MM.1S (cell line): Measurements from ENCODE around the gene KRTAP10-1.

Experiments
- DNase-seq: peaks from one replicate; pipeline ENCODE4 v3.0.0-alpha.2; 2015
- H2AFZ ChIP-seq: fragments of 300-600 bp; sonication (generic); 2 replicates; pipeline ENCODE4 v1.6.0; 2016; ENCODE audit warnings: antibody characterized with exemption, low read length
- H3F3A ChIP-seq: fragments of 300-600 bp; sonication (generic); 2 replicates; pipeline ENCODE4 v1.6.1; 2016; ENCODE audit warnings: mild to moderate bottlenecking, antibody characterized with exemption, low read length, moderate library complexity, mixed read lengths; ENCODE audit not compliant: insufficient read depth
- H3K27ac ChIP-seq: fragments of 300-600 bp; sonication (generic); 2 replicates; pipeline ENCODE4 v1.5.1; 2016; ENCODE audit warnings: mild to moderate bottlenecking, low read length
- H3K27me3 ChIP-seq: fragments of 300-600 bp; sonication (generic); replicated peaks from 2 replicates; pipeline ENCODE4 v1.6.0; 2016; ENCODE audit warnings: low read length; ENCODE audit not compliant: insufficient read depth
- H3K36me3 ChIP-seq: fragments of 300-600 bp; sonication (generic); replicated peaks from 2 replicates; pipeline ENCODE4 v1.6.1; 2016; ENCODE audit warnings: mild to moderate bottlenecking, low read length, mixed read lengths; ENCODE audit not compliant: insufficient read depth
- H3K4me1 ChIP-seq: fragments of 300-600 bp; sonication (generic); 2 replicates; pipeline ENCODE4 v1.6.1; 2016; ENCODE audit warnings: low read length, mixed read lengths
- H3K4me2 ChIP-seq: fragments of 300-600 bp; sonication (generic); 2 replicates; pipeline ENCODE4 v1.6.0; 2016; ENCODE audit warnings: low read depth, low read length
- H3K4me3 ChIP-seq: fragments of 300-600 bp; sonication (generic); 2 replicates; pipeline ENCODE4 v1.5.1; 2016; ENCODE audit warnings: low read length, mixed read lengths
- H3K79me2 ChIP-seq: fragments of 300-600 bp; sonication (generic); 2 replicates; pipeline ENCODE4 v1.6.1; 2016; ENCODE audit warnings: mixed run types, low read length, mixed read lengths
- H3K9ac ChIP-seq: fragments of 300-600 bp; sonication (generic); 2 replicates; pipeline ENCODE4 v1.6.1; 2016; ENCODE audit warnings: low read length, mixed read lengths
- H3K9me2 ChIP-seq: fragments of 300-600 bp; sonication (generic); replicated peaks from 2 replicates; pipeline ENCODE4 v1.6.1; 2016; ENCODE audit warnings: mild to moderate bottlenecking, low read length, mixed read lengths; ENCODE audit not compliant: insufficient read depth
- H3K9me3 ChIP-seq: fragments of 300-600 bp; sonication (generic); replicated peaks from 2 replicates; pipeline ENCODE4 v1.6.1; 2016; ENCODE audit warnings: mild to moderate bottlenecking, low read length, mixed read lengths; ENCODE audit not compliant: insufficient read depth
- H4K20me1 ChIP-seq: fragments of 300-600 bp; sonication (generic); 2 replicates; pipeline ENCODE4 v1.6.1; 2016; ENCODE audit warnings: mild to moderate bottlenecking, low read length, moderate library complexity, mixed read lengths; ENCODE audit not compliant: insufficient read depth
- CTCF ChIP-seq: fragments of 300-600 bp; sonication (generic); IDR thresholded peaks from 2 replicates; pipeline ENCODE4 v1.5.1; 2016; ENCODE audit warnings: antibody characterized with exemption, low read length, mixed read lengths
- EZH2 ChIP-seq: fragments of 300-600 bp; sonication (generic); optimal IDR thresholded peaks from 2 replicates; pipeline ENCODE3; 2017; ENCODE audit warnings: low read depth, mild to moderate bottlenecking, antibody characterized with exemption, low read length, mixed read lengths
- EZH2phosphoT487 ChIP-seq: fragments of 300-600 bp; sonication (generic); IDR thresholded peaks from 2 replicates; pipeline ENCODE4 v1.6.1; 2018; ENCODE audit warnings: antibody characterized with exemption, low read length

The KRTAP10-1 gene

GRCh38 chr21:44566403-44566802 is 26.4 kb upstream of the KRTAP10-1 start:
- H2AFZ ChIP-seq = no peak overlapping the region
- H3K9me3 ChIP-seq = no peaks in the 10 kb centered on the region
- H3K36me3 ChIP-seq = no peaks in the 10 kb centered on the region
- no peaks in the 10 kb centered on the region for H4K20me1 ChIP-seq
- no peaks in the 10 kb centered on the region for H3K79me2 ChIP-seq
- no peaks in the 10 kb centered on the region for H3K9me2 ChIP-seq
- H3K4me1 ChIP-seq = no peaks in the 10 kb centered on the region
- H3K4me3 ChIP-seq = no peak overlapping the region
- H3K27ac ChIP-seq = no peak overlapping the region
- H3K4me2 ChIP-seq = no peak overlapping the region
- TF ChIP-seq CTCF (no peak), EZH2 (no peak), EZH2phosphoT487 (no peak)
- peaks cover 99% of the 10 kb centered on the region for H3K27me3 ChIP-seq
- no peak for DNase-seq
- no peaks in the 10 kb centered on the region for H3F3A ChIP-seq
- H3K9ac ChIP-seq = no peak overlapping the region

- H2AFZ ChIP-seq = no peak overlapping the region
- H3K9me3 ChIP-seq = no peaks in the 10 kb centered on the region
- TF ChIP-seq CTCF (no peak), EZH2 (no peak), EZH2phosphoT487 (no peak)
- H3K4me1 ChIP-seq = no peaks in the 10 kb centered on the region
- H3K4me2 ChIP-seq = no peak overlapping the region
- no peak overlapping the region for H3K27ac ChIP-seq
- H3K79me2 ChIP-seq = no peaks in the 10 kb centered on the region
- H3K9ac ChIP-seq = no peak overlapping the region
- H3K9me2 ChIP-seq = no peaks in the 10 kb centered on the region
- peaks cover 92% of the 10 kb centered on the region for H3K27me3 ChIP-seq
- H3K4me3 ChIP-seq = no peak overlapping the region
- H4K20me1 ChIP-seq = no peaks in the 10 kb centered on the region
- H3K36me3 ChIP-seq = no peaks in the 10 kb centered on the region
- no peaks in the 10 kb centered on the region for H3F3A ChIP-seq
- DNase-seq = no peak
These were observed 25.0 kb upstream of the KRTAP10-1 start for GRCh38 chr21:44564886-44565598.

- H3K4me2 ChIP-seq = no peak overlapping the region
- no peak overlapping the region for H3K9ac ChIP-seq
- H3K9me2 ChIP-seq = no peaks in the 10 kb centered on the region
- H2AFZ ChIP-seq = no peak overlapping the region
- H3K27ac ChIP-seq = no peak overlapping the region
- peaks cover 92% of the 10 kb centered on the region for H3K27me3 ChIP-seq
- no peaks in the 10 kb centered on the region for H3K36me3 ChIP-seq
- DNase-seq = no peak
- no peaks in the 10 kb centered on the region for H3F3A ChIP-seq
- H3K9me3 ChIP-seq = no peaks in the 10 kb centered on the region
- no peaks in the 10 kb centered on the region for H3K79me2 ChIP-seq
- H3K4me3 ChIP-seq = no peak overlapping the region
- no peaks in the 10 kb centered on the region for H4K20me1 ChIP-seq
- TF ChIP-seq EZH2phosphoT487 (no peak), EZH2 (no peak), CTCF (no peak)
- H3K4me1 ChIP-seq = no peaks in the 10 kb centered on the region
These were observed 24.1 kb upstream of the KRTAP10-1 start for GRCh38 chr21:44564099-44564498.
